DMS79 treated with DMSO at 0.1 percent for 48 hours (cell line): Measurements from ENCODE around the gene TGFBR3.
"Not testable (repeated sequence)": the region's sequence is repeated elsewhere in the genome, so short reads cannot be mapped to it uniquely, and the experiment has no call there.

Source experiments
- DNase-seq: peaks from one replicate; lab custom pipeline; 2025; lab: John Stamatoyannopoulos, UW

The TGFBR3 gene

DNA sequence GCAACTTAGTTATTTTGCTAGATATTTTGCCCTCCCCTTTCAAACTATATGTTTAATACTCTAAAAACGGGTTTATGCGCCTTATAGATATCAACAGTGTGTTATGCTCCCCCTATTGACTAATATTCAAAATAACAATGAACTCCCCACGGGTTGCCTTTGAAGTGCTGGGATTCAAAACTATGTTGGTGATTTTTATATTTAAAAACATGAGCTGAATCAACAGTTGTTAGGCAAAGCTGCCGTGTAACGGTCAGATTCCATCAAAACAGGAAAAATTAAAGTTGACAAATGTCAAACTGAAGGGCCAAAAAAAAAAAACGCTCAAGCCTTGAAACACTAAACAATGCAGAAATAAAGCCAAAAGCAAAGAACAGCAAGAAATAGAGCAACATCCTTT is 2.5 kb downstream of the TGFBR3 start:
- no peak for DNase-seq

DNA sequence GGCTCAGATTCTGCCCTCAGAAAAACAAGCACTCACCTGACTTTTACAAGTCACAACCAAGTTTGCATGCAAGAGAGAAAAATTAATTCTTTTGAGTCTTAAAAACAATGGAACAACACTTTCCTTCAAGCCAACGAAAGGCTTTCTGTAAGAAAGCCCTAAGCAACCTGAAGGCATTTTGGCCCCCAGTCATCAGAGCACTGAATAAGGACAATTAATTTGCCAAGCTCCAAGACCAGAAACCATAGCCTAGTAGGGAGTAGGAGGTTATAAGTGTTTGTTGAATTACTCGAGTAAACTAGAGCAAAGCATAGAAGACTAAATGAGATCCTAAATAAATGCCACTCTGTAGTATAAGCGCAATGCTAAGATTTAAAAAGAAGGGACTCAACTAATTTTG is 4.7 kb downstream of the TGFBR3 start:
- DNase-seq = no peak

DNA sequence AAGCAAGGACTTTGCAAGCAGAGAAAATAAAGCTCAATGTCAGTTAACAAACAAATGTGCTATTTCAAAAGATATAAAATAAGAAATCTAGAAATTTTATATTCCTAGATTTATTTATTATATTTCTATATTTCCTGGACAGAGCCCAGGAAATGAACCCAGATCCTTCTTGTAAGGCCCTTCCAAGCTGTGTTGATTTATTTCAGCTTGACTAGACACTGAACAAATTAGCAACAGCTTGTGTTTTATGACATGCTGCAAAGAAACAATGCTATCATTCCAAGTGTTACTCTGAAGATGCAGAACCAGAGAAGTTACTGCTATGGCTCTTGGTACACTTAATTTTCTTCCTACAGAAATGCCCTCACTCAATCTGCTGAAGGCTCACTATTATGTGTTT is 6.2 kb downstream of the TGFBR3 start:
- no peak for DNase-seq

DNA sequence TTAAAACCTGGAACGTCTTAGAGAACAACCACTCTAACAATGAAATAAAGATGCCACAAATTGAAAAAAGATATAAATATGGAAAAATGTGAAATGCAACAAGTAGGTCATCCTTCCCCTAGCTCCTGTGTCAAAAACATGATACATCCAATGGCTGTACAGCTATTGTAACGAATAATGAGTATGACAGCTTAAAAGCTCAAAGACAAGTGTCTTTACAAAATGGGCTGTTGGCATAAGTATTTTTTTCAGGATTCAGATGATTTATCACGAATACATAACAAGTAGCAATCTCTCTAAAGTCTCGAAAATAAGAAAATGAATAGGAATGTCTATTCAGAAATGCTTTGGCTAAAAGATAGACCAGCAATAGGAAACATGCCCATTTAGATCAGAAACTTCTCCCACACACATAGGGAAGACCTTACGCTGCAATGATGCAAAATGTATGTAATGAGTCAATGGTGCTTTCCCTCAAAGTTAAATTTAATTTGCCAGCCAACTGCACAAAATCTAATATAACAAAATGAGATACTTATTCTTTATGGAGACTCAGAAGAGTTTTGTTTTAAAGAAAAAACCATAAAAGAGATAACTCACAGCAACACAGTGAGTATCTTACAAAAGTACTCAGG is 8.3 kb downstream of the TGFBR3 start:
- no peak for DNase-seq

GRCh38 chr1:91876781-91877573 is 9.0 kb downstream of the TGFBR3 start:
- no peak for DNase-seq

DNA sequence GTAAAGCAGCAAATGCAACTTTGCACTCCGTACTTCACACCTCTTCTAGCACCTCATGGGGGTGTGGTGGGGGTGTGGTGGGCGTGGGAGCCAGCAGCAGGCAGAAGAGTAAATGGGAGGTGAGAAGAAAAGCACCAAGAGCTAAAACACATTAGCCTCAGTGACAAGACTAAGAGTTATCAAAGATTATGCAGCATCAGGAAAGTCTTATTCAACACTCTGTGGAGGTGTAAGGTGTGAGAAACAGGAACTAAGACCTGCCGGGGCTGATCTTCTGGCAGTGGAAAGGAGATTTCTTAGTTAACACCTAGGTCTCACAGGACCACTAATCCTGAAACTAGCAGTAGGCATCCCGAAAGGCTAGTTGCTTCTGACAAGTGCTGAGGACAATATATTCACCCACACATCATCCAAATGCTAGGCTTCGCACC is 9.9 kb downstream of the TGFBR3 start:
- no peak for DNase-seq

GRCh38 chr1:91874167-91874566 is 11.8 kb downstream of the TGFBR3 start:
- no peak for DNase-seq

GRCh38 chr1:91872559-91873081 is 13.3 kb downstream of the TGFBR3 start:
- DNase-seq = peak; percentile 78

GRCh38 chr1:91872000-91872399 is 14.0 kb downstream of the TGFBR3 start:
- DNase-seq = peak; percentile 53

DNA sequence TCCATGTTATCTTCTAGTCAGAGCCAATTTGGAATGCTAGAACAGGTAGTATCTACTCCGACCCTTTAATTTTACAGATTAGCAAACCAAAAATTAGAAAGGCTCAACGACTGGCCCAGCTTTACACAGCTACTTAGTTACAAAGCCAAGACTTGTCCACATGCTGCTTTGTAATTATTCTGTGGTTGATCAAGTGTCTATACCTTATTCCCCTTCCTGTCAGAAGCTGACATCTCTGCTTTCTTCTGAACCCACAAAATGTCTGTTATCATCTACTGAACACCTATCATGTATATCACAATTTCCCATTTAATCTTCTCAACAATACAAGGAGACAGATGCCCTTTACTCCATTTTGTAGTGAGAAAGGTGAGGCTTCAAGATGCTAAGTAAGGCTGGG is 15.6 kb downstream of the TGFBR3 start:
- no peak for DNase-seq

DNA sequence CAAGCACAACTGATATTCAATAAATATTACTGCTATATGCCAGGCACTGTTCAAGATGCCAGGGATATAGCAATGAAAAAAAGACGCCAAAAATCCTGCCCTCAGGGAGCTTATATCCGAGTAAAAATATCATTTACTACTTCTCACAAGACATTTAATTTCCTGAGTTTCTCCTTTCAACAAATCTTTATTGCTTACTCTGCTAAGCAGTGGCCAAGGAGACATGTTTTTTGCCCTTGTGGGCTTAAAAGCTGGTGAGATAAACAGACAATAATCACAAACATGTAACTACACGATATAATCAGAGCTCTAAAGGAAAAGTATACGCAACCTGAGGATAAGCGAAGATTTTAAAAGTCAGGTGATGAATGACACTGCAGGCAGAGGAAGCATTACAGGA is 19.5 kb downstream of the TGFBR3 start:
- no peak for DNase-seq

- DNase-seq = no peak
These were observed 21.8 kb downstream of the TGFBR3 start for GRCh38 chr1:91864017-91864700.

GRCh38 chr1:91863498-91863897 is 22.5 kb downstream of the TGFBR3 start:
- DNase-seq = no peak

GRCh38 chr1:91862120-91862519 is 23.8 kb downstream of the TGFBR3 start:
- DNase-seq = no peak

DNA sequence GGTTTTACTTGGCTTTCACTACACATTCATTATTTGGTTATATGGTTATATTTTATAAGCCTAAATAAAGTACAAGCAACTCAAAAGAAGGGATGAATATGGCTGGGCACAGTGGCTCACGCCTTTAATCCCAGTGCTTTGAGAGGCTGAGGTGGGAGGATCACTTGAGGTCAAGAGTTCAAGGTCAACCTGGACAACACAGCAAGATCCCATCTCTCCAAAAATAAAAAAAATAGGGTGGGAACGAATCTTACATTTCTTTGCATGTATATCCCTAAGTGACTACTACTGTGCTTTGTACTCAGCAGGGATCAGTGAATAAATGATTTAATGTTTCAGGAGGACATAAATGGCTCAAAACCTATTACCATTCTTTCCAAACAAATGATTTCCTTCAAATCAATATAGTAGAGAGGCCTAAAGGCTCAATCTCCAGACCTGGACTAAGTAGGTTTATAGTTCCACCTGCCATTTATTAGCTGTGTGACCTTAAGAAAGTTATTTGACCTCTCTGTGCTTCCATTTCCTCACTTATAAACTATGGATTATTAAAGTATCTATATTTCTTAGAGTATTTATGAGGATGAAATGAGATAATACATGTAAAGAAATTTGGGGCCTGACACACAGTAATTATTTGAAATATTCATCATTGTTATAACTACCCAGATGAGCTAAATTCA is 28.3 kb downstream of the TGFBR3 start:
- DNase-seq = no peak

DNA sequence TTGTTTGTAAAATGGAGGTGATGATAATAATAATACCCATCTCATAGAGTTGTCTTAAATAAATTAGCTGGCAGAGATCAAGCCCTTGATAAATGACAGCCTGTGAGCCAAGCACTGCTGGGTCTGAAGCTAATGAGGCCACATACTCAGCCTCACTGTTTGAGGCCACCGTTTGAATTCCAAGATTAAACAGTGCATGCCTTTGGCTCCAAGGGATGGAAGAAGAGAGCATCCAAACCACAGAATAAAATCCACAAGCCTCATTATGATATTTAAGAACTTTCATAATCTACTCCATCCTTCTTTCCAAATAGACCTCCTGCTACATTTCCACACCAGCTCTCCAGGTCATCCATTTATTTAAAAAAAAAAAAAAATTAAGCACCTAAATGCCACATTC is 29.0 kb downstream of the TGFBR3 start:
- no peak for DNase-seq

GRCh38 chr1:91854852-91855534 is 31.0 kb downstream of the TGFBR3 start:
- DNase-seq = no peak

DNA sequence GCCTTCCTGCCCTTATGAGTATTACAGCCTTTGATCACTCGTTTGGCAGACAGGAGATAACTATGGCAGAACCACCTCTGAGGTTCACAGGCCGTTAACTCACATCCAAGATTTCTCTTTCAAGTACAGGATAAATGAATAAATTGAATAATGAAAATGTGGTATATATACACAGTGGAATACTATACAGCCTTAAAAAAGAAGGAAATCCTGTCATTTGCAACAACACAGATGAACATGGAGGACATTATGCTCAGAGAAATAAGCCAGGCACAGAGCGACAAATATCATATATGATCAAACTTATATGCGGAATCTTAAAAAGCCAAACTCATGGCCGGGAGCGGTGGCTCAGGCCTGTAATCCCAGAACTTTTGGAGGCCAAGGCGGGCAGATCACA is 32.6 kb downstream of the TGFBR3 start:
- DNase-seq = no peak

GRCh38 chr1:91852011-91852410 is 33.9 kb downstream of the TGFBR3 start:
- DNase-seq = not testable (repeated sequence)

DNA sequence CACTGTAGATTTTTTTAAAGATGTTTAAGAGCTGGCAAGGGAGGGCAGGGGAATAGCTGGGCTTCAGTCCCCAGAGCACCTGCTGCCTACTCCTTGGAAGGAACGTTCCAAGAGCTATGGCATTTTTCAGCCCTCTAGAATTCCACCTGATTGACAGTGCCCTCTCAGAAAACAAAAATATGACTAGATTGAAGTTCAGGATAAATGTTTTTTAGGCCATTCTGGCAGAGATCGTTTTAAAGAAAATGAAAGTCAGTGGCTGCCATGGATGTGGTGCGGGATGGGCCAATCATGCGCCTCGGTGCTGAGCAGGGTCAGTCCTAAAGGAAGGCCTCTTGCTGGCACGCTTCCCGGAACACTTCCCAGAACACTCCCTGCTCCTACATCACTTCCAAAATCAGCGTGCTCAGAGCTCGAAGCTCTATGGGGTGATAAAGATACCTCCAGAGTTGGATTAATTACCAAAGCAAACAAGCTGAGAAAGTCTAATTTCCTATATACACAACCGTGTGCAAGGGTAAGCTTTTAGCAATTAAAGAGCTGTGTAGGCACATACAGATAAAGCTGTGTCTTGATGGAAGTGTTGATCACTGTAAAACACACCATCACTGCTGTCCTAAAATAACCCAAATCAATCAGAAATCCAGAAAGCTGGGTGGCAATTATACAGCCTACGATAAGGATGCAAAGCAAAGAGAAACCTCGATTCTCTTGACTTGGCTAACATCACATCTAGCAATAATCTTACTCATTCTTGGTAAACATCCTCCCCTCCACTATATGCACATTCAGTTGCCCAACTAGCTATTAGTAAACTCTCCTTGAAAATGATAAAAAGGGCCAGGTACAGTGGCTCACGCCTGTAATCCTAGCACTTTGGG is 34.6 kb downstream of the TGFBR3 start:
- peak; percentile 90 for DNase-seq

- no peak for DNase-seq
These were observed 35.2 kb downstream of the TGFBR3 start for GRCh38 chr1:91850708-91851107.
